Measurements from ENCODE around the gene RANBP3. TPM values are rescaled to one million over a fixed set of nuclear protein-coding genes. Genes with fewer than 3 reads are reported as not detected.

The RANBP3 gene
- total and polyA plus RNA-seq, 7 donors, result 27.0 to 86.4 (median 63.1) TPM

DNA sequence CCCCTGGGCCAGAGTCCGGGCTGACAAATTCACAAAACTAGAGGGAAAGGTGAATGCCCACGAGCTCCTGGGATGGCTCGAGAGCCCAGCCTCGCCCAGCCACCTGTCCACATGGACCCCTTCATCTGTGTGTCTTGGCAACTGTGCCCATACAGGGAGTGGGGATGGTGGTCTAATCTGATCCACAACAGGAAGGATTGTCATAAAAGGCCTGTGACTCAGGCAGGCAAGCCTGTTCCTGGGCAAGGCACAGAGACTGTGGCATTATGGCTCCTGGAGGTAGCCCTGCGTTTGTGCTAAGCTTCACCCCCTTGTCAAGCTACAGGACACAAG, 43.9 kb downstream of the RANBP3 start:
- Histone ChIP-seq H3K4me1 (peaks cover 0 to 88% (median 65%) of the 10 kb centered on the region in 4 donors), H3K27me3 (no peaks in the 10 kb centered on the region), H3K36me3 (peaks cover 7 to 49% (median 11%) of the 10 kb centered on the region in 4 donors), H3K4me3 (no peak overlapping the region), H3K27ac (peak overlapping the region; percentile 69 to 85 (median 77)), H3K9me3 (no peaks in the 10 kb centered on the region)
- WGBS, 2 donors, result 94 to 95% methylated on average over 5 of the region's 5 CpGs
- intact Hi-C loops (cut with DNase I), result no loop called here
- TF ChIP-seq, protein P1, sequence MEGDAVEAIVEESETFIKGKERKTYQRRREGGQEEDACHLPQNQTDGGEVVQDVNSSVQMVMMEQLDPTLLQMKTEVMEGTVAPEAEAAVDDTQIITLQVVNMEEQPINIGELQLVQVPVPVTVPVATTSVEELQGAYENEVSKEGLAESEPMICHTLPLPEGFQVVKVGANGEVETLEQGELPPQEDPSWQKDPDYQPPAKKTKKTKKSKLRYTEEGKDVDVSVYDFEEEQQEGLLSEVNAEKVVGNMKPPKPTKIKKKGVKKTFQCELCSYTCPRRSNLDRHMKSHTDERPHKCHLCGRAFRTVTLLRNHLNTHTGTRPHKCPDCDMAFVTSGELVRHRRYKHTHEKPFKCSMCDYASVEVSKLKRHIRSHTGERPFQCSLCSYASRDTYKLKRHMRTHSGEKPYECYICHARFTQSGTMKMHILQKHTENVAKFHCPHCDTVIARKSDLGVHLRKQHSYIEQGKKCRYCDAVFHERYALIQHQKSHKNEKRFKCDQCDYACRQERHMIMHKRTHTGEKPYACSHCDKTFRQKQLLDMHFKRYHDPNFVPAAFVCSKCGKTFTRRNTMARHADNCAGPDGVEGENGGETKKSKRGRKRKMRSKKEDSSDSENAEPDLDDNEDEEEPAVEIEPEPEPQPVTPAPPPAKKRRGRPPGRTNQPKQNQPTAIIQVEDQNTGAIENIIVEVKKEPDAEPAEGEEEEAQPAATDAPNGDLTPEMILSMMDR (IDR thresholded peaks at IDR 0.05), result no peak
- TF ChIP-seq POLR2A (IDR thresholded peaks at IDR 0.05) (no peak), EP300 (IDR thresholded peaks at IDR 0.05) (no peak), POLR2AphosphoS5 (IDR thresholded peaks at IDR 0.05) (no peak)
- DNase-seq, result no peak

- intact Hi-C loops (cut with DNase I), result no loop called here
- no peaks in the 10 kb centered on the region for H3K9me3 ChIP-seq
- H3K36me3 ChIP-seq, result peaks cover 12 to 52% (median 14%) of the 10 kb centered on the region in 4 donors
- H3K27me3 ChIP-seq, result no peaks in the 10 kb centered on the region
- peak overlapping the region; percentile 69 to 85 (median 77) for H3K27ac ChIP-seq
- peaks cover 0 to 90% (median 64%) of the 10 kb centered on the region in 4 donors for H3K4me1 ChIP-seq
- H3K4me3 ChIP-seq, result no peak overlapping the region
- TF ChIP-seq POLR2AphosphoS5 (IDR thresholded peaks at IDR 0.05) (peak in 2 of 4 donors; percentile 34 to 42), POLR2A (IDR thresholded peaks at IDR 0.05) (no peak)
- WGBS, 2 donors, result 93 to 96% methylated on average over 20 of the region's 20 CpGs
- DNase-seq, result no peak
These were observed 44.4 kb downstream of the RANBP3 start for GRCh38 chr19:5933391-5934068.

- no peaks in the 10 kb centered on the region for H3K9me3 ChIP-seq
- peak overlapping the region in 3 of 4 donors; percentile 69 to 85 (median 80) for H3K27ac ChIP-seq
- H3K36me3 ChIP-seq, result peaks cover 15 to 58% (median 16%) of the 10 kb centered on the region in 4 donors
- 95 to 96% methylated on average over 21 of the region's 21 CpGs for WGBS, 2 donors
- no peak overlapping the region for H3K4me3 ChIP-seq
- intact Hi-C loops (cut with DNase I), result no loop called here
- TF ChIP-seq, protein P1 (IDR thresholded peaks at IDR 0.05), result no peak
- TF ChIP-seq EP300 (IDR thresholded peaks at IDR 0.05) (no peak), POLR2AphosphoS5 (IDR thresholded peaks at IDR 0.05) (no peak), POLR2A (IDR thresholded peaks at IDR 0.05) (no peak)
- DNase-seq, result no peak
- H3K4me1 ChIP-seq, result peaks cover 0 to 91% (median 63%) of the 10 kb centered on the region in 4 donors
- H3K27me3 ChIP-seq, result no peaks in the 10 kb centered on the region
These were observed 45.2 kb downstream of the RANBP3 start for GRCh38 chr19:5932609-5933262.

GRCh38 chr19:5932146-5932545, 45.8 kb downstream of the RANBP3 start:
- Histone ChIP-seq H3K4me1 (peaks cover 0 to 91% (median 63%) of the 10 kb centered on the region in 4 donors), H3K27ac (peak overlapping the region in 3 of 4 donors; percentile 69 to 85 (median 80)), H3K4me3 (no peak overlapping the region), H3K9me3 (no peaks in the 10 kb centered on the region), H3K27me3 (no peaks in the 10 kb centered on the region), H3K36me3 (peaks cover 15 to 64% (median 19%) of the 10 kb centered on the region in 4 donors)
- DNase-seq, result no peak
- no peak for TF ChIP-seq EP300 (IDR thresholded peaks at IDR 0.05)
- TF ChIP-seq POLR2AphosphoS5 (IDR thresholded peaks at IDR 0.05), result peak in 1 of 4 donors; percentile 24
- TF ChIP-seq POLR2A (IDR thresholded peaks at IDR 0.05), result no peak
- TF ChIP-seq, protein P1 (IDR thresholded peaks at IDR 0.05), result no peak
- 95 to 97% methylated on average over 18 of the region's 18 CpGs for WGBS, 2 donors
- intact Hi-C loops (cut with DNase I), result no loop called here

GRCh38 chr19:5931251-5931650, 46.7 kb downstream of the RANBP3 start:
- no peak overlapping the region for H3K4me3 ChIP-seq
- DNase-seq, result no peak
- H3K4me1 ChIP-seq, result peaks cover 0 to 91% (median 70%) of the 10 kb centered on the region in 4 donors
- no peak for TF ChIP-seq POLR2A (IDR thresholded peaks at IDR 0.05)
- H3K36me3 ChIP-seq, result peaks cover 15 to 66% (median 19%) of the 10 kb centered on the region in 4 donors
- intact Hi-C loops (cut with DNase I), result no loop called here
- H3K9me3 ChIP-seq, result no peaks in the 10 kb centered on the region
- 94 to 96% methylated on average over 11 of the region's 11 CpGs for WGBS, 2 donors
- H3K27me3 ChIP-seq, result no peaks in the 10 kb centered on the region
- peak overlapping the region in 3 of 4 donors; percentile 69 to 85 (median 80) for H3K27ac ChIP-seq
